Gastroesophageal sphincter (tissue), 4 donors: ENCODE data around the gene CSPG4. TPM values are rescaled to one million over a fixed set of nuclear protein-coding genes. Genes with fewer than 3 reads are reported as not detected.

Experiments used
- ATAC-seq: fragments of 150-250 bp; one replicate; pipeline ENCODE4 v1.9.1; 2016; ENCODE audit warnings: mild to moderate bottlenecking, moderate library complexity
- H3K27ac ChIP-seq, 4 donors: fragments of 200-600 bp; sonication (generic) in 3 of 4; 1 replicate in 3 of 4; 2 replicates in 1 of 4; pipeline ENCODE4 v1.5.1; 2016 to 2019
- H3K27me3 ChIP-seq: fragments of 200-600 bp; sonication (generic); one replicate; pipeline ENCODE4 v1.5.1; 2019
- H3K36me3 ChIP-seq, 2 donors: fragments of 200-600 bp; sonication (generic); one replicate each; pipeline ENCODE4 v1.5.1; 2019; ENCODE audit warnings: control low read depth in 1 of 2
- H3K4me1 ChIP-seq, 3 donors: fragments of 200-600 bp; sonication (generic); 1 replicate in 2 of 3; 2 replicates in 1 of 3; pipeline ENCODE4 v1.5.1; 2016 to 2019; ENCODE audit warnings: control low read depth in 2 of 3
- H3K4me3 ChIP-seq, 2 donors: fragments of 200-600 bp; sonication (generic); one replicate each; pipeline ENCODE4 v1.5.1; 2019; ENCODE audit warnings: mild to moderate bottlenecking in 1 of 2, moderate library complexity in 1 of 2
- H3K9me3 ChIP-seq, 3 donors: fragments of 200-600 bp; sonication (generic); one replicate each; pipeline ENCODE4 v1.5.1; 2017 to 2019; ENCODE audit warnings: control low read depth in 2 of 3
- EP300 ChIP-seq: sonication (generic); formaldehyde crosslinking; IDR thresholded peaks from one replicate; pipeline ENCODE4 v1.6.1; 2017; ENCODE audit warnings: antibody characterized with exemption, mild to moderate bottlenecking
- POLR2A ChIP-seq, 2 donors: fragments of 450-650 bp; IDR thresholded peaks; one replicate each; pipeline ENCODE4 v1.6.1; 2017; ENCODE audit warnings: antibody characterized with exemption in 2 of 2, mild to moderate bottlenecking in 2 of 2, moderate library complexity in 1 of 2
- POLR2AphosphoS5 ChIP-seq: sonication (generic); formaldehyde crosslinking; IDR thresholded peaks from one replicate; pipeline ENCODE4 v1.6.1; 2017; ENCODE audit warnings: antibody characterized with exemption
- WGBS, 2 donors: methylation state at CpG; one replicate each; pipeline ENCODE4 v1.1.5; 2018; ENCODE audit warnings: low coverage in 1 of 2; 5-methylcytosine and 5-hydroxymethylcytosine counted together
- total RNA-seq, 4 donors: library from RNA; depleted of rRNA; stranded (reverse); fragments of >200 nt; gene quantifications; one replicate each; pipeline ENCODE4 v1.1.0, GENCODE V29; 2016
- TF ChIP-seq, protein P1 (sequence below), 4 experiments: fragments of 200-600 bp in 2 of 4; fragments of 450-650 bp in 2 of 4; sonication (generic) in 1 of 4; IDR thresholded peaks; one replicate each; pipeline ENCODE4 v1.5.1; 2017 to 2019; ENCODE audit warnings: antibody characterized with exemption in 4 of 4, mild to moderate bottlenecking in 2 of 4, moderate library complexity in 2 of 4

Gene CSPG4
- total RNA-seq, 4 donors from 2014 or later = 98.7 to 396 (median 151) TPM

DNA sequence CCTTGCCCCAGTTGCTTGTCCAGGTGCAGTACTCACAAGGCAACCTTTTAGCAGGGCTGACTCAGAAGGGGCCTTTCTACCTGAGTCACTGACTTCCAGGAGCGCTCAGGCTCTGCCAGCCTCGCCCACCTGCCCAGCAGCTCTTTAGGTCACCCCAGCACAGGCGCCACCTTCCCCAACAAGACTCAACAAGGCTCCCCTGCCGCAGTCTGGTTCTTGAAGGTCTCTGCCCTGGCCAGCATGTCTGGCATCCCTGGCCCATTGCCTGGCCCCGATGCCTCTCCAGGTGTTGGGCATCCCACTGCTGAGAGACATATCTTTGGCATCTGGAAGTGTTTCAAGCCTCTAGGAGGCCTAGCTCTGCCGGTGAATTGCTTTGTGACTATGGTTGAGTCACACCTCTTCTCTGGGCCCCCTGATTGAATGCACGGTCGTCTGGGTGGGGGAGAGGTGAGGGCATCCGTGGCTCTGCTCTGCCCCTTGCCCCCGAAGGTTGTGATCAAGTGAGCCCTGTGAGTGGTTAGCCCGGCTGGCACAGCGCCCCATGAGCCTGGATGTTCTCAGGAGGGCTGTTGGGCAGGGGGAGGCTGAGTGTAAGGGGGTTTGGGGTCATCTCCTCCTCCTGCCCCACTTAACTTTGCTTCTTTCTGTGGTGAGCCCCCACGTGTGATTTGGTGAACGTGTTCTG is 43.3 kb downstream of the CSPG4 start:
- no peak overlapping the region for H3K4me3 ChIP-seq
- peaks cover 0 to 66% (median 40%) of the 10 kb centered on the region in 3 donors for H3K4me1 ChIP-seq
- H3K27ac ChIP-seq = peak overlapping the region in 2 of 4 donors; percentile 29 to 86
- peaks cover 0 to under 1% of the 10 kb centered on the region in 2 donors for H3K36me3 ChIP-seq
- ATAC-seq = no peak
- 53 to 60% methylated on average over 1 to 8 of the region's 14 CpGs for WGBS, 2 donors
- no peaks in the 10 kb centered on the region for H3K9me3 ChIP-seq
- H3K27me3 ChIP-seq = no peaks in the 10 kb centered on the region
- TF ChIP-seq EP300 = no peak
- no peak for TF ChIP-seq POLR2AphosphoS5
- TF ChIP-seq, protein P1, sequence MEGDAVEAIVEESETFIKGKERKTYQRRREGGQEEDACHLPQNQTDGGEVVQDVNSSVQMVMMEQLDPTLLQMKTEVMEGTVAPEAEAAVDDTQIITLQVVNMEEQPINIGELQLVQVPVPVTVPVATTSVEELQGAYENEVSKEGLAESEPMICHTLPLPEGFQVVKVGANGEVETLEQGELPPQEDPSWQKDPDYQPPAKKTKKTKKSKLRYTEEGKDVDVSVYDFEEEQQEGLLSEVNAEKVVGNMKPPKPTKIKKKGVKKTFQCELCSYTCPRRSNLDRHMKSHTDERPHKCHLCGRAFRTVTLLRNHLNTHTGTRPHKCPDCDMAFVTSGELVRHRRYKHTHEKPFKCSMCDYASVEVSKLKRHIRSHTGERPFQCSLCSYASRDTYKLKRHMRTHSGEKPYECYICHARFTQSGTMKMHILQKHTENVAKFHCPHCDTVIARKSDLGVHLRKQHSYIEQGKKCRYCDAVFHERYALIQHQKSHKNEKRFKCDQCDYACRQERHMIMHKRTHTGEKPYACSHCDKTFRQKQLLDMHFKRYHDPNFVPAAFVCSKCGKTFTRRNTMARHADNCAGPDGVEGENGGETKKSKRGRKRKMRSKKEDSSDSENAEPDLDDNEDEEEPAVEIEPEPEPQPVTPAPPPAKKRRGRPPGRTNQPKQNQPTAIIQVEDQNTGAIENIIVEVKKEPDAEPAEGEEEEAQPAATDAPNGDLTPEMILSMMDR (IDR thresholded peaks at IDR 0.05) = no peak
- TF ChIP-seq POLR2A (IDR thresholded peaks at IDR 0.05) = no peak

DNA sequence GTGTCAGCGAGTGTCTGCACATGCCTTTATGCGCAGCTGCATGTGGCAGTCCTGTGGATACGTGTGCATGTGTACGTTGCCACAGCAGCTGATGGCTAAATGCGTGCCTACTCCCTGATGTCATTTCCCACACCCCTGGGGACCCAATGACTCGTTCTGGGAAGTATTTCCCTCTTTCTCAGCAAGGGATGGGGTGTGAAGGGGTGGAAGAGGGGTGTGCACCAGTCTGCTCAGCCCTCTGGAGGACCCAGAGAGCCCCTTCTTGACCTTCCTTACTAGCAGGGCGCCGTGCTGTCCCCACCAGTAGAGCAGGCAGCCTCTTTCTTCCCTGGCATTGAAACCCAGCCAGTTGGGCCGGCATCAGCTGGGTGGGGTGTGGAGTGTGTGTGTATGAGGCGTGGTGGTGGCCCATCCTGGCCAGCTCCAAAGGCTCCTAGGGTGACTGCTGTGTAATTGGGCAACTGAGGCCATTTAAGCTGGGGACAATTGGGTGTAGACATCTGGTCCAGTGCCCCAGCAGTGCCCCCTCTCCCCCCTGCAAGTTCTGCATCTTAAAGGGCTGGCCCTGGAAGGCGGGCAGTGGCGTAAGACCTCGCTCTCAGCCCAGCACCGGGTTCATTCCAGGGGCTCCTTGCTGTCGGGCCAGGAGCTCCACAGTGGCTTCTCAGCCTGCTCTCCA is 45.7 kb downstream of the CSPG4 start:
- Histone ChIP-seq H3K4me1 (peaks cover 0 to 49% (median 21%) of the 10 kb centered on the region in 3 donors), H3K27me3 (no peaks in the 10 kb centered on the region), H3K36me3 (peaks cover 0 to 6% of the 10 kb centered on the region in 2 donors), H3K27ac (peak overlapping the region in 3 of 4 donors; percentile 67 to 81 (median 76)), H3K4me3 (no peak overlapping the region), H3K9me3 (no peaks in the 10 kb centered on the region)
- ATAC-seq = peak; percentile 78
- peak; percentile 67 for TF ChIP-seq POLR2AphosphoS5
- no peak for TF ChIP-seq POLR2A (IDR thresholded peaks at IDR 0.05)
- TF ChIP-seq, protein P1 (IDR thresholded peaks at IDR 0.05) = no peak
- no peak for TF ChIP-seq EP300
- WGBS, 2 donors = 63 to 73% methylated on average over 3 to 6 of the region's 15 CpGs

- Histone ChIP-seq H3K36me3 (peaks cover 0 to 22% of the 10 kb centered on the region in 2 donors), H3K27ac (peak overlapping the region in 3 of 4 donors; percentile 19 to 91 (median 51)), H3K27me3 (no peaks in the 10 kb centered on the region), H3K9me3 (no peaks in the 10 kb centered on the region), H3K4me1 (peaks cover 5 to 60% (median 47%) of the 10 kb centered on the region in 3 donors), H3K4me3 (no peak overlapping the region)
- no peak for ATAC-seq
- TF ChIP-seq EP300 (no peak), POLR2AphosphoS5 (no peak), POLR2A (IDR thresholded peaks at IDR 0.05) (no peak)
- TF ChIP-seq, protein P1 (IDR thresholded peaks at IDR 0.05) = no peak
- 55% methylated on average over 3 of the region's 11 CpGs; no CpG with 5 or more reads in 1 of the 2 donors for WGBS, 2 donors
Measured at GRCh38 chr15:75663931-75664421, 48.7 kb downstream of the CSPG4 start.

- no peak overlapping the region for H3K4me3 ChIP-seq
- no peak for ATAC-seq
- peaks cover 5 to 69% (median 53%) of the 10 kb centered on the region in 3 donors for H3K4me1 ChIP-seq
- TF ChIP-seq, protein P1 (IDR thresholded peaks at IDR 0.05) = no peak
- TF ChIP-seq POLR2AphosphoS5 = no peak
- TF ChIP-seq EP300 = no peak
- no peak for TF ChIP-seq POLR2A (IDR thresholded peaks at IDR 0.05)
- no peaks in the 10 kb centered on the region for H3K9me3 ChIP-seq
- peaks cover 0 to 32% of the 10 kb centered on the region in 2 donors for H3K36me3 ChIP-seq
- peak overlapping the region in 3 of 4 donors; percentile 85 to 91 (median 86) for H3K27ac ChIP-seq
- H3K27me3 ChIP-seq = no peaks in the 10 kb centered on the region
- WGBS, 2 donors = 78 to 100% methylated on average over 1 to 4 of the region's 9 CpGs
Measured at GRCh38 chr15:75662823-75663519, 49.7 kb downstream of the CSPG4 start.
